Kidney capillary endothelial cell (primary cell): ENCODE results near the gene BNC2.

ENCODE experiments used
- DNase-seq: peaks from one replicate; pipeline ENCODE4 v3.0.0-alpha.2; 2018; ENCODE audit warnings: low spot score

The BNC2 gene

DNA sequence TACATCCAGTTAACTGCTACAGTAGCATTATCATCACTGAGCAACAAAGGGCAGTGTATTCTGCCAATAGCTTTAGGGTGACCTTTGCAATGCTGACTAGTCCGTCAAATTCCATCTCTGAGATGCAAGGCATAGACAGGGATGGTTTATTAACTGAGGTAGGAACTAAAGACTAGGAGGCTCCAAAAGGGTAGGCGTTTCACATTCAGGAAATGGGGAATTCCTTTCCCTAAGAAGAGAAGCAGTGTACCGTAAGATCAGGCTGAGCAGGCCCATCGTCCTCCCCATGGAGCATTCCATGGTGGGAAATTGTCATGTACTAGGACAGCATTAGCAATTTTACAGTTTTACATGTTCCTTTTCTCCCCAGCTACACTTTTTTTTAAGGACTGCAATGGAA is 157.7 kb downstream of the BNC2 start:
- DNase-seq = no peak

GRCh38 chr9:16710888-16711287 is 159.6 kb downstream of the BNC2 start:
- DNase-seq = no peak

DNA sequence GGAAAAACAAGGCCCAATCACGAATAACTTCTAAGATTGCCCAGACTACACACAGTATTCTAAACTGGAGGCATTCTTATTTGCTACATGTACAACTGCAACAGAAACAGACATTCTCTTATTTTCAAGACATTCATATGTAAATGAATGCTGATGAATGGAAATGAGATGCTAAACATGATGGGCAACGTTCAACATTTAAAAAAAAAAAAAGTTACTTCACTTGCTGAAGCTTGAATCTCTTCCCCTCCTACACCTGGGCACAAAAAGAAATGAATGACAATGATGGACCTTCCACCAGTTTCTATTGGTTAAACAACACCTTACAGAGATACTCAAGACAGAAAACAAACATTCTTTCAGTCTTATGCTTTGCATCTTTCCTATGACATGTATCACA is 160.5 kb downstream of the BNC2 start:
- no peak for DNase-seq

- no peak for DNase-seq
These were observed 161.6 kb downstream of the BNC2 start for GRCh38 chr9:16708656-16709435.

- DNase-seq = peak; percentile 99
These were observed 165.3 kb downstream of the BNC2 start for GRCh38 chr9:16705111-16705604.

- DNase-seq = peak; percentile 38
These were observed 166.1 kb downstream of the BNC2 start for GRCh38 chr9:16704116-16705110.

GRCh38 chr9:16701347-16701746 is 169.1 kb downstream of the BNC2 start:
- DNase-seq = no peak

DNA sequence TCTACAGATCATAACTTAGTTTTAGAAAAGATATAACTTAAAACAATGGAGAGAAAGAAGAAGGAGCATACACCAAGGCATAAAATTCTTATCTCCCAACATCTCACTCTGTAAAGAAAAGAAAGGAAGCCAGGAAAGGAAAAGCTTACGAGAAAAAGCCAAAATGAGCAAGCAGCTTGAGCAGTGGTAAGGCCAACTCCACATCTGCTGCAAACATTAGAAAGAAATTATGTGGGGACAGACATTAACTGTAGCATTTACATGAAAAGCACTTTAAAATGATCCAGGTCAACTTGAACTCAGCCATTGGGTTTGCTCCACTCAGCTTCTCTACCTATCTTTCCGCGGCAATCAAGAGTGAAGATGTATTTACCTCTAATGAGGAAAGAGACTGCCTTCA is 176.9 kb downstream of the BNC2 start:
- no peak for DNase-seq

DNA sequence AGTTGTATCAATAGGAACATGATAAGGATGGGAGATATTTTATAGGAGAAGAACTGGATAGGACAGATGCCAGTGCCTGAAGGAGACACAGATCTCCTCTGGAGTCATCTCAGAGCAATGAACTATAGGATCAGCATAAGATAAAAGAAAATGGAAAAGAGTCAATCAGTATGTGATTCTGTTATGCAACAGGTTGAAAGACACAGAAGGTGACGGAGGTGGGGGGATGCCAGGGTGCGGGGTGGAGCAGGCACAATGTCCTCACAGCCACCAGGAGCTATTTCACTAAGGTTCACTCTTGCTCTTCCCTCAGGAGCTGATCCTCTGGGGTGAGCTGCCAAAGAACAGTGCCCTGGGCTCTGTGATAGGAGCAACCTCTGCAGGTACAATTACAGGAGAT is 179.8 kb downstream of the BNC2 start:
- DNase-seq = no peak

DNA sequence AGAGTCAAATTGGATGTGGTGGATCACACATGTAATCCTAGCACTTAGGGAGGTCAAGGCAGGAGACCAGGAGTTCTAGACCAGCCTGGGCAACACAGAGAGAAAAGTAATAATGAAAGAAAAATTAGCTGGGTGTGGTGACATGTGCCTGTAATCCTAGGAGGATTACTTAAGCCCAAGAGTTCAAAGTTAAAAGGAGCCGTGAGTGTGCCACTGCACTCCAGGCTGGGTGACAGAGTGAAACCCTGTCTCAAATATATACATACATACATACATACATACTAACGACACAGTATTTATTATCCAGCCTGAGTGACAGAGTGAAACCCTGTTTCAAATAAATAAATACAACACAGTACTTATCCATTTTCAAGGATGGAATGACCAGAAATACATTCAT is 180.3 kb downstream of the BNC2 start:
- DNase-seq = no peak

GRCh38 chr9:16689351-16689938 is 181.0 kb downstream of the BNC2 start:
- DNase-seq = no peak

GRCh38 chr9:16688814-16689213 is 181.7 kb downstream of the BNC2 start:
- DNase-seq = no peak

GRCh38 chr9:16687678-16688369 is 182.6 kb downstream of the BNC2 start:
- no peak for DNase-seq

GRCh38 chr9:16683326-16683725 is 187.1 kb downstream of the BNC2 start:
- DNase-seq = peak; percentile 52

GRCh38 chr9:16682273-16682672 is 188.2 kb downstream of the BNC2 start:
- DNase-seq = no peak

DNA sequence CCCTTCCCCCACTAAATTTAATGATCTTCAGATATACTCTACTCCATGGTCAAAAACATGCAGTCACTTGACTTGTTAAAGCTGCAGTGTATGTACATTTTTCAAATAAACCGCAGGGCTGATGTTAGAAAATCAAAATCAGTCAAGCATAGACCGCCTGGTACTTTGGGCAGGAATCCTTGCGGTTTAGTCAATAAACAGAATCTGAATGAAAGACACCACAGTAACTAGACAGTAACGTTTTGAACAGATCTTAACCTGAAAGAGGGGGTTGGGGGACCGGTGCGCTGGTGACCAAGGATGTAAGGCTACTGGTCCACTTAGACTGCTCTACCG is 188.8 kb downstream of the BNC2 start:
- DNase-seq = no peak

GRCh38 chr9:16680975-16681651 is 189.4 kb downstream of the BNC2 start:
- no peak for DNase-seq

GRCh38 chr9:16680541-16680940 is 189.9 kb downstream of the BNC2 start:
- no peak for DNase-seq

DNA sequence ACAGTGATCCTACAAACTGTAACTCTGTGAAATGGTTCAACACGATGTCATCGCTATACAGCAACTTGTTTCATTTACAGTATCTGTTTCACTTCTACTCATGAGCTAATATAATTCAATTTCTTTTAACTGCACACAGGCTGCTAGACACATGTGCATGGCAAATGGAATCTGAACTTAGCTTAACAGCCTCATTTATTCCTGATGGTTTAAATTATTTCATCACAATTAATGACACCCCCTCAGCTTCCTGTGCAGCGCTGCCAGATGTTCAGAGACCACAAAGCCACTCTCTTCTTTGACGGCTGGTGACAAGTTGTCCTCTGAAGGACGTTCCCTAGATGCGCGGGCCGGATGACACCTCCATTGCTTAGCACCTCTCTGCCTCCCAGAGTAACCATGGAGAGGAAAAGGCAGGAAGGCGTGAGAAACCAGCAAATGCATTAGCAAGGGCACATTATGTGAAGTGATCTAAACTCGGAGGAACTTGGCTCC is 191.1 kb downstream of the BNC2 start:
- DNase-seq = no peak

- no peak for DNase-seq
These were observed 194.0 kb downstream of the BNC2 start for GRCh38 chr9:16676519-16676918.

DNA sequence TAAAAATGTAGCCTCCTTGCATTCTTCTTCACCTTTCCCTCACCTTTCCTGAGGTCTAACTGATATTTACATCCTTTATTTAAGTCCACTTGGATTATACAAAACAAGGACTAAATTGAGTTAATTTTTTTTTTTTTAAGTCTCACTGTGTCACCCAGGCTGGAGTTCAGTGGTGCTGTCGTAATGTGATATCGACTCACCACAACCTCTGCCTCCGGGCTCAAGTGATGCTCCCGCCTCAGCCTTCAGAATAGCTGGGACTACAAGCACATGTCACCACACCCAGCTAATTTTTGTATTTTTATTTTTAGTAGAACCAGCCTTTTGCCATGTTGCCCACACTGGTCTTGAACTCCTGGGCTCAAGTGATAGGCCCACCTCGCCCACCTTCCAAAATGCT is 195.3 kb downstream of the BNC2 start:
- no peak for DNase-seq
